ENCODE measurements around the gene BMAL2.

BMAL2 gene

DNA sequence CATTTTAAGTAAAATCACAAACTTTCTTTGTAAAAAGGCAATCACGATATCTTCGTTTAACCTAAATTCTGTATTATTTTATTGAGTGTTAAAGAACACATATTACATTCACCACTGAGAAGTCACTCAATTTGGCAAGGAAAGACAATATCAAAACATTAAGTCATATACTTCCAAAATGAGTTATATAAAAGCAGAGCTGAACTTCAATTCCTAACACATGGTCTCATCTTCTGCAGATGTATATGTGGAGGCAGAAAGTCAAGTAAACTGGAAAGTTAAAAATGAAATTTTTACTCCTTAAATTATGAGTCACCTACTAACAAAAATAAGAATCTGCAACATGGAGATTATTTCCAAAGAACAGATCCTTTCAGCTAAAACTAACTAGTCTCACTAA, 28.7 kb downstream of the BMAL2 start:
- DNase-seq = no peak

DNA sequence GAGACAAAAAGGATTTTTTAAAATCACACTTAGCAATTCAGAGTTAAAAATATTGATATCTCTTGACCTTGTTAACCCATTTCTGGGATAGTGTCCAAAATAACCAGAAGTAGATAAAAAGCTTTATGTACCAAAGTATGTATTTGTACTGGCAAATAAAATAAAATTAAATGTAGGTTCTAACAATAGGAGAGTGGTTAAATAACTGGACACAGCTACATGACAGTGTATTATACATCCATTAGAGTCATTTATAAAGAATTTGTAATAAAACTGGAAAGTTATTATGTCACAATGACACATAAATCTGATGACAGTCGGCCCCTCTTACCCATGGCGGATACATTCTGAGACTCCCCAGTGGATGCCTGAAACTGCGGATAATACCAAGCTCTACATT, 34.0 kb downstream of the BMAL2 start:
- no peak for DNase-seq

- DNase-seq = no peak
Observed at GRCh38 chr12:27367078-27367477, 34.4 kb downstream of the BMAL2 start.

DNA sequence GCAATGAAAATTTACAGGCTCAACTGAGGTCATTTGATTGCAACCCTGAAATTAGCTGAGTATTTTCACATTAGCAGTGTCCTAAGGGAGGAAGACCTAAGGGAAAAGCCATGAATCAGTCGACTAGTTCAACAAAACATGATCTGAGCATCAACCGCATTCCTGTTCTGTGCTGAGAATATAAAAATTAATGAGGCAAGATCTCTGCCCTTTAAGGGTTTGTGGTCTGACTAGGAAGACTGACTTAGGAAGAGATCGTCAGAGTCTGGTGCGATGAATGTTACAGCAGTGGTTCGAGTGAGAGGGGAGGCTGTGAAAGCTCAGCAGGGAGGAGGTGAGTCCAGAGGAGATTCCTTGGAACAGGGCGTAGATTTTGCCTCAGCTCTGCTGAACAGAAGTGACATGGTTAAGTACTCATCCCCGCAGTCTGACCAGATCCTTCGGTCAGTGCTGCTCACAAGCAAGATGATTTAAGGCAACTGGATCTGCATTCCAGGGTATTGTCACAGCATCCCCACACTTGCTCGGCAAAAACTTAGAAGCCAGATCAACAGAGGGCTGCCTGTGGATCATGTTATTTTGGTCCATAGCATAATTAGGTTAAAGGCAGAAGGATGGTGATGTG, 49.6 kb downstream of the BMAL2 start:
- no peak for DNase-seq
